ENCODE results near the gene TBC1D10A.

Gene TBC1D10A

GRCh38 chr22:30243661-30244060 is 83.1 kb downstream of the TBC1D10A start:
- H3K27me3 ChIP-seq, result peaks cover 33 to 45% (median 41%) of the 10 kb centered on the region in 11 experiments
- TF ChIP-seq Cebpa-rat (IDR thresholded peaks at IDR 0.05), result no peak
- H3K9me3 ChIP-seq (replicated peaks in 1 of 11), result no peaks in the 10 kb centered on the region
- H3K4me2 ChIP-seq, result no peak overlapping the region
- H3K9ac ChIP-seq, result no peak overlapping the region
- no peak overlapping the region for H3K27ac ChIP-seq
- H3K4me1 ChIP-seq, result peaks cover 24 to 57% (median 44%) of the 10 kb centered on the region in 10 experiments
- H3K4me3 ChIP-seq, result no peak overlapping the region
- peaks cover 0 to 33% (median 0%) of the 10 kb centered on the region in 11 experiments; a peak in 5 of 22 replicates for H4K20me1 ChIP-seq
- H3K36me3 ChIP-seq, result no peaks in the 10 kb centered on the region
